ENCODE results near the gene NCOA1.
"Not testable (repeated sequence)": the region's sequence is repeated elsewhere in the genome, so short reads cannot be mapped to it uniquely, and the experiment has no call there.

NCOA1 gene

DNA sequence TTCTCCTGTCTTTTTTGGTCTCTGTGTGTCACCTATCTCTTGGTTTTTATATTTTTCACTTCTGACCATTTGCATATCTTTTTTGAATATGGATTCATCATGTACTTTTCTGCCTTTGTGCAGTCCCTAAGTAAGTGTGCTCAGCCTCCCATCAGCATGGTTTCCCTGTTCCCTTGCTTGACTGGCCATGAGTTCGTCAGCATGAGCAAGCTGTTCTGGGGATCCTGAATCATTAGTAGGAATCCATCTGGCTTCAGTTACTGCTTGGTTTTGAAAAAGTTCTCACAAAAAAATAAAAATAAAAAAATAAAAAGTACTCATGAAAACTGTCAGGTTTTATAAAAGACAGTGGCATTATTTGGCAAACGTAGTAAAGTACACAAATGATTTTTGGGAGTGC lies 144.1 kb downstream of the NCOA1 start:
- DNase-seq (ENCODE audit: low read depth) = no peak

- no peak for DNase-seq (ENCODE audit: low read depth)
These were observed 147.5 kb downstream of the NCOA1 start for GRCh38 chr2:24638568-24638967.

DNA sequence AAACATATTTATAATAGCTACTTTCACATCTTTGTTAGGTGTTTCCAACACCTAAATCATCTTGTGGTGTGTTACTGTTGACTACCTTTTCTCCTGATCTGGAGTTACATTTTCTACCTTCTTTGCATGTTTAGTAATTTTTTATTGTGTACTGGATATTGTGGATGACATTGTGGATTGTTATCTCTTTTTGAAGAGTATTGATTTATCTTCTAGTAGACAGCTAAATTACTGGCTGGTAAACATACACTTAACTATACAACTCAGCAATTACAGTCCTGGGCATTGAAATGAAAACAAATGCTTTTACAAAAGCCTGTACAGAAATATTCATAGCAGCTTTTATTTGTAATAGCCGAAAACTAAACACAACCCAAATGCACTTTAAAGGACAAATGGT lies 151.3 kb downstream of the NCOA1 start:
- DNase-seq (ENCODE audit: low read depth) = no peak

- no peak for DNase-seq (ENCODE audit: low read depth)
These were observed 152.0 kb downstream of the NCOA1 start for GRCh38 chr2:24643051-24643450.

DNA sequence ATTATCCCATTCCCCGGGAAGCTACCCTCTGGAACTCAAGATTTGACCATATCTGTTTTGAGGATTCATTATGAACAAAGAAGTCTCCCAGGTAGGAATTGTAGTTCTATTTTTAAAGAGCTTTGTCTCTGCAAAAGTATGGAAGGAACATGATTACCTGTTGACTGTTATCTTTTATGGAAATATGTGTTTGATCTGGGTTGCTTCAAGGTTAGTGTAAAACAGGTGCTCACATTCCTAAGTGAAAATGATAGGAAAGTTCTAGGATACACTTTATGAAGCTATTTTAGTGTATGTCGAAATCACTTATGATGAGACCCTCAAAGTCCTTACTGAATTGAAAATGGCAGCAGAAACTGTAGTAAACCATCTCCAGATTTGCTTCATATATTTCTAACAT lies 153.0 kb downstream of the NCOA1 start:
- no peak for DNase-seq (ENCODE audit: low read depth)

GRCh38 chr2:24650997-24651642 lies 160.1 kb downstream of the NCOA1 start:
- DNase-seq (ENCODE audit: low read depth) = no peak

- DNase-seq (ENCODE audit: low read depth) = no peak
These were observed 160.6 kb downstream of the NCOA1 start for GRCh38 chr2:24651643-24652003.

- DNase-seq (ENCODE audit: low read depth) = no peak
These were observed 161.5 kb downstream of the NCOA1 start for GRCh38 chr2:24652265-24653182.

DNA sequence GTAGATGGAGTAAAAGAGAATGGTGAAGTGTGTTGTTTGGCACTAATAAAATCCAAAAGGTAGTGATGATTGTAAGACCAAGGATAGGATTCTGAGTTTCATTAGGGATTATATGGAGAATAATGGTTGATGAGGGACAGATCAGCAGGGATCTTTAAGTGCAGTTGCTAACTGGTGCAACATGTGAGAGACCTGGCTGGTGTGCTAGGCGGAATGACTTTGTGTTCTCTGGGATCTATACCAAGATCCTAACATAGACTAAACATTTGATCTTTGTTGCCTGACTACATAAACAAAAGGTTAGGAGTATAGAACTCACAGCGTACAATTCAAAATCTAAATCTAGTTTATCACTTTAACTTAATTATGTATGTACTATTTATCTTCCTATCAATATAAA lies 166.8 kb downstream of the NCOA1 start:
- DNase-seq (ENCODE audit: low read depth) = no peak

GRCh38 chr2:24658531-24659202 lies 167.6 kb downstream of the NCOA1 start:
- no peak for DNase-seq (ENCODE audit: low read depth)

- DNase-seq (ENCODE audit: low read depth) = no peak
These were observed 168.8 kb downstream of the NCOA1 start for GRCh38 chr2:24659862-24660261.

GRCh38 chr2:24667542-24667941 lies 176.5 kb downstream of the NCOA1 start:
- no peak for DNase-seq (ENCODE audit: low read depth)

GRCh38 chr2:24671230-24671629 lies 180.2 kb downstream of the NCOA1 start:
- no peak for DNase-seq (ENCODE audit: low read depth)

DNA sequence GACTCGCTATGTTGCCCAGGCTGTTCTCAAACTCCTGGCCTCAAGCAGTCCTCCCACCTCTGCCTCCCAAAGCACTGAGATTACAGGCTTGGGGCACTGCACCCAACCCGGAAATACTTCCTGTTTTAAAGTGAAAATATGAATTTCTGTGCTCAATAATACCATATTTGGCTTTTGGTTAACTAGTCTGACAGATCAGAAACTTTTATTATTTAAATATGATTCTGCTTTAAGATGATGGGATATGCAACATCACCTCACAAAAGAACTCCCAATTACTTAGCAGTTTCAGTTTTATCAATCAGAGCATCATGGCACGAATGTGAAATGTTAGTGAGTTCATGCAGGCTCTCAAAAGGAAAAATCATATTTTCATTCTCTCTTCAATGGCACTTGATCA lies 181.5 kb downstream of the NCOA1 start:
- no peak for DNase-seq (ENCODE audit: low read depth)

GRCh38 chr2:24675338-24675737 lies 184.3 kb downstream of the NCOA1 start:
- DNase-seq (ENCODE audit: low read depth) = no peak

GRCh38 chr2:24676493-24676892 lies 185.4 kb downstream of the NCOA1 start:
- no peak for DNase-seq (ENCODE audit: low read depth)

DNA sequence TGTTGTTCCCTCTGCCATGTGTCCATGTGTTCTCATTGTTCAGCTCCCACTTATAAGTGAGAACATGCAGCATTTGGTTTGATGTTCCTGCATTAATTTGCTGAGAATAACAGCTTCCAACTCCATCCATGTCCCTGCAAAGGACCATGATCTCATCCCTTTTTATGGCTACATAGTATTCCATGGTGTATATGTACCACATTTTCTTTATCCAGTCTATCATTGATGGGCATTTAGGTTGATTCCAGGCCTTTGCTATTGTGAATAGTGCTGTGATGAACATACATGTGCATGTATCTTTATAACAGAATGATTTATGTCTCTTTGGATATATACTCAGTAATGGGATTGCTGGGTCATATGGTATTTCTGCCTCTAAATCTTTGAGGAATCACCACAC lies 187.0 kb downstream of the NCOA1 start:
- not testable (repeated sequence) for DNase-seq (ENCODE audit: low read depth)

GRCh38 chr2:24680196-24680595 lies 189.1 kb downstream of the NCOA1 start:
- no peak for DNase-seq (ENCODE audit: low read depth)

DNA sequence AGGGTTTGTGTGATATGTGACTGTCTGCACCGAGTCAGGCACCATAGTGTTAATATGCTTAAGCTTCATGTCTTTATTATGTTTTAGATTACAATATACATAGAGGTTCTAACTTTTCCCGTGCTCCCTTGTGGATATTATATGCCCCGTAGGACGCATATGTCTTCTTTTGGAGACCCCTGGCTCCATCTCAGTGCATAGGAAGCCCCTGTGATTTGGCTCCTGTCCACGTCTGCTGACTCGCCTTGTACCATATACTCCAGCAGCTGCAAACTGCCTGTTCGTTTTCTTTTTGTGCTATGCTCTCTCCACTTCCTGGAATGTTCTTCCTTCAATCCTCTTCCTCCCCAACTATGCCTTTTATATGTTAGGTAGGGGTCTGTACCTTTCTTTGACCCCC lies 191.2 kb downstream of the NCOA1 start:
- DNase-seq (ENCODE audit: low read depth) = no peak

- DNase-seq (ENCODE audit: low read depth) = no peak
These were observed 192.4 kb downstream of the NCOA1 start for GRCh38 chr2:24683408-24683807.

DNA sequence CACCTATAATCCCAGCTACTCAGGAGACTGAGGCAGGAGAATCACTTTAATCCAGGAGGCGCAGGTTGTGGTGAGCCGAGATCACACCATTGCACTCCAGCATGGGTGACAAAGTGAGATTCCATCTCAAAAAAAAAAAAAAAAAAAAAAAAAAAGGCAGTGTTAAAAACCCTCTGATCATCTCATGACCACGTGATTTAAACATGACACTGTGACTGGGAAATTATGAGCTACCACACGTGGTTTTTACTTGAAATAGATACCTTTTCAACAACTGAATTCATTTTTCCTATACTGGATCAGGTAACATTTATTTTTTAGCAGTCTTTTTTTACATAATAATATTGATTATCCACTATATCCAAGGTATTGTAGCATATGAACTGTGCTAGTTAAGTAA lies 199.5 kb downstream of the NCOA1 start:
- DNase-seq (ENCODE audit: low read depth) = no peak

GRCh38 chr2:24691806-24692205 lies 200.8 kb downstream of the NCOA1 start:
- DNase-seq (ENCODE audit: low read depth) = no peak

GRCh38 chr2:24697792-24698191 lies 206.7 kb downstream of the NCOA1 start:
- DNase-seq (ENCODE audit: low read depth) = no peak

Measured in stimulated activated CD8-positive, alpha-beta memory T cell treated with anti-CD3 and anti-CD28 coated beads, Interleukin-12 subunit alpha, Interleukin-12 subunit beta, amount 100 ng/mL, for 1 hour (primary cell).